Hepatocyte (in vitro differentiated cells): ENCODE results near the gene FN1. TPM values are rescaled to one million over a fixed set of nuclear protein-coding genes. Genes with fewer than 3 reads are reported as not detected.

Experiments
- DNase-seq: peaks from one replicate; pipeline ENCODE4 v3.0.0-alpha.2; 2016; ENCODE audit warnings: low spot score
- H2AFZ ChIP-seq: fragments of 200-600 bp; sonication (generic); 2 replicates; pipeline ENCODE4 v1.6.0; 2016; ENCODE audit warnings: antibody characterized with exemption, mild to moderate bottlenecking
- H3K27ac ChIP-seq: fragments of 200-600 bp; sonication (generic); 2 replicates; pipeline ENCODE4 v1.5.1; 2016; ENCODE audit warnings: mild to moderate bottlenecking
- H3K27me3 ChIP-seq: fragments of 200-600 bp; sonication (generic); 2 replicates; pipeline ENCODE4 v1.6.1; 2016
- H3K36me3 ChIP-seq: fragments of 200-600 bp; sonication (generic); replicated peaks from 2 replicates; pipeline ENCODE4 v1.5.1; 2016; ENCODE audit warnings: low read depth; ENCODE audit not compliant: insufficient read depth
- H3K4me1 ChIP-seq: fragments of 200-600 bp; sonication (generic); 2 replicates; pipeline ENCODE4 v1.5.1; 2016; ENCODE audit warnings: mild to moderate bottlenecking, moderate library complexity; ENCODE audit not compliant: insufficient read depth
- H3K4me2 ChIP-seq: fragments of 200-600 bp; sonication (generic); 2 replicates; pipeline ENCODE4 v1.6.0; 2016
- H3K4me3 ChIP-seq: fragments of 200-600 bp; sonication (generic); 2 replicates; pipeline ENCODE4 v1.5.1; 2016; ENCODE audit warnings: mild to moderate bottlenecking
- H3K79me2 ChIP-seq: fragments of 200-600 bp; sonication (generic); 2 replicates; pipeline ENCODE4 v1.6.0; 2017; ENCODE audit warnings: mild to moderate bottlenecking
- H3K9me2 ChIP-seq: fragments of 200-600 bp; sonication (generic); replicated peaks from 2 replicates; pipeline ENCODE4 v1.6.0; 2017; ENCODE audit warnings: mild to moderate bottlenecking; ENCODE audit not compliant: insufficient read depth
- H3K9me3 ChIP-seq: fragments of 200-600 bp; sonication (generic); 2 replicates; pipeline ENCODE4 v1.5.1; 2016; ENCODE audit warnings: low read depth, mild to moderate bottlenecking
- H4K20me1 ChIP-seq: fragments of 200-600 bp; sonication (generic); 2 replicates; pipeline ENCODE4 v1.6.0; 2016; ENCODE audit warnings: mild to moderate bottlenecking; ENCODE audit not compliant: insufficient read depth, poor library complexity, severe bottlenecking
- EZH2 ChIP-seq: fragments of 200-600 bp; sonication (generic); IDR thresholded peaks from 2 replicates; pipeline ENCODE4 v1.6.1; 2016; ENCODE audit warnings: antibody characterized with exemption, mild to moderate bottlenecking, borderline replicate concordance
- EZH2phosphoT487 ChIP-seq: fragments of 200-600 bp; sonication (generic); IDR thresholded peaks from one replicate; pipeline ENCODE4 v1.6.1; 2018; ENCODE audit warnings: antibody characterized with exemption, mild to moderate bottlenecking, low read depth, moderate library complexity; ENCODE audit not compliant: unreplicated experiment, severe bottlenecking
- WGBS: methylation state at CpG from one replicate; pipeline ENCODE4 v1.1.6; 2016; ENCODE audit warnings: low lambda C conversion rate; ENCODE audit errors: missing lambda C conversion rate; 5-methylcytosine and 5-hydroxymethylcytosine counted together
- polyA plus RNA-seq: library from polyadenylated mRNA; unstranded; fragments of >200 nt; fragmentation: Nextera tagmentation; extraction: Ambion mirVana; gene quantifications from 2 replicates; pipeline ENCODE4 v1.2.1, GENCODE V29; 2016
- total RNA-seq: library from RNA; depleted of rRNA; stranded (reverse); fragments of >200 nt; gene quantifications from 2 replicates; pipeline ENCODE4 v1.2.3, GENCODE V29; 2014
- TF ChIP-seq, protein P1 (sequence below): fragments of 200-600 bp; sonication (generic); IDR thresholded peaks from 2 replicates; pipeline ENCODE4 v1.5.1; 2016; ENCODE audit warnings: antibody characterized with exemption, mild to moderate bottlenecking; ENCODE audit not compliant: poor library complexity

FN1 gene
- total and polyA plus RNA-seq, 2 experiments from 2014 or later, result 1,650 to 3,020 TPM

DNA sequence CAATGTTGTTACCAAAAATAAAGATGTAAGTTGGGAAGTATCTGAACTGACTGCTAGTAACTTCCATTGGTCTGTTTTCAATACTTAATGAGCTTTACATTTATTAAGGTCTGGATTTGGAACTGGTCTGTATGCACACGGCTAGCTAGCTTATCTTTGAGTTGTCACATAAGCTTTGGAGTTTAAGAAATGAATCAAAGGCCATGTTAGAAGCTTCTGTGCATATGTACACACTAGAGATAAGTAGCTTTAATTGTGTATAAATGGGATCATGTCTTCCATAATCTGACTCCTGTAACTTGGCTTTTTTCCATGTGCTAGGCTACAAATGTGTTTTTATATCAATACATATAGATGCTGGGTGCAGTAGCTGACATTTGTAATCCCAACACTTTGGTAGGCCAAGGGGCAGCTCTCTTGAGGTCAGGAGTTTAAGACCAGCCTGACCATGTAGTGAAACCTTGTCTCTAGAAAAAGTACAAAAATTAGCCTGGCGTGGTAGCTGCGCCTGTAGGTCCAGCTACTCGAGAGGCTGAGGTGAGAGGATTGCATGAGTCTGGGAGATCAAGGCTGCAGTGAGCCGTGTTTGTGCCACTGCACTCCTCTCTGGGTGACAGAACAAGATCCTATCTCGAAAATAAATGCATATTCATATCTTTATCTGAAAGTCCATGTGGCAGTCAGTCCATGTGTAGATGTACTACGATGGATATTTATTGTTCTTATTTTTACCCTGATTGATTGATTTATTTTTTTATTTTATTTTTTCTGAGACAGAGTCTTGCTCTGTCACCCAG lies 96.8 kb downstream of the FN1 start:
- no peak overlapping the region for H3K4me2 ChIP-seq

DNA sequence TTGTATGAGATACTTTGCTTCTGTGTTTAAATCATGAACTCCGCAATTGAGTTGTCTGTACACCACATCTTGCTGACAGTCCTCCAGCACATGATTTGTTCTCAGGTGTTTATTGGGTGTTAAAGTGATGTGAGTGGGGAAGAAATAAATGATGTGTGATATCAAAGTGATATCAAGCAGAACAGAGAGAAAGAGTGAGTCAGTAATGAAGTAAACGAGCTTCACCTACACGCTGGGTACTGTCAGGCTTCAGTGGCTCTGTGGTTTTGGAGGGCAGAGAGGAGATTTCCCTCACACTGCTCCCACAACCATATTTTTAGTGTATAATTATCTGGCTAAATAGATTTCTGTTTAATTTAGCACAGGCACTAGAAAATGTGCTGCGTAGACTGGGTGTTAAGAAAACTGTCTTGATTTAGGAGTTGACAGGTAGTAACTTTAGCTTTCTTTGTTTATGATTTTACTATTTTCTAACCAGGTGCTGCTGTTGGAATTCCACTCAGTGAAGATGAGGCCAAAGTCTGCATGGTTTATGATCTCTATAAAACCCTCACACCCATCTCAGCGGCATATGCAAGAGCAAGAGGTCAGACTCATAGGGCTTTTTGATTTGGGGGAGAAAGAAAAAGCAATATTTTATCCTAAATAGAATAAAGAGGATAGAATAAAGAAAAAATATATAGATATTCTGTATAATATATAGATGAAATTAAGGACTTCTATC lies 102.8 kb downstream of the FN1 start:
- Histone ChIP-seq H3K4me2 (peak overlapping the region; percentile 50), H4K20me1 (no peaks in the 10 kb centered on the region), H3K27ac (peak overlapping the region; percentile 47), H3K27me3 (no peaks in the 10 kb centered on the region), H2AFZ (no peak overlapping the region), H3K9me3 (no peaks in the 10 kb centered on the region), H3K4me3 (no peak overlapping the region), H3K4me1 (peaks cover 15% of the 10 kb centered on the region), H3K9me2 (no peaks in the 10 kb centered on the region), H3K36me3 (no peaks in the 10 kb centered on the region), H3K79me2 (peaks cover 8% of the 10 kb centered on the region)
- 72% methylated on average over 5 of the region's 5 CpGs for WGBS
- peak; percentile 28 for DNase-seq
- no peak for TF ChIP-seq EZH2
- TF ChIP-seq, protein P1, sequence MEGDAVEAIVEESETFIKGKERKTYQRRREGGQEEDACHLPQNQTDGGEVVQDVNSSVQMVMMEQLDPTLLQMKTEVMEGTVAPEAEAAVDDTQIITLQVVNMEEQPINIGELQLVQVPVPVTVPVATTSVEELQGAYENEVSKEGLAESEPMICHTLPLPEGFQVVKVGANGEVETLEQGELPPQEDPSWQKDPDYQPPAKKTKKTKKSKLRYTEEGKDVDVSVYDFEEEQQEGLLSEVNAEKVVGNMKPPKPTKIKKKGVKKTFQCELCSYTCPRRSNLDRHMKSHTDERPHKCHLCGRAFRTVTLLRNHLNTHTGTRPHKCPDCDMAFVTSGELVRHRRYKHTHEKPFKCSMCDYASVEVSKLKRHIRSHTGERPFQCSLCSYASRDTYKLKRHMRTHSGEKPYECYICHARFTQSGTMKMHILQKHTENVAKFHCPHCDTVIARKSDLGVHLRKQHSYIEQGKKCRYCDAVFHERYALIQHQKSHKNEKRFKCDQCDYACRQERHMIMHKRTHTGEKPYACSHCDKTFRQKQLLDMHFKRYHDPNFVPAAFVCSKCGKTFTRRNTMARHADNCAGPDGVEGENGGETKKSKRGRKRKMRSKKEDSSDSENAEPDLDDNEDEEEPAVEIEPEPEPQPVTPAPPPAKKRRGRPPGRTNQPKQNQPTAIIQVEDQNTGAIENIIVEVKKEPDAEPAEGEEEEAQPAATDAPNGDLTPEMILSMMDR, result no peak
- TF ChIP-seq EZH2phosphoT487, result no peak

More for the DNA sequence above, 96.8 kb downstream of the FN1 start:
- peaks cover 5% of the 10 kb centered on the region for H3K36me3 ChIP-seq
- no peaks in the 10 kb centered on the region for H3K27me3 ChIP-seq
- no peaks in the 10 kb centered on the region for H3K9me3 ChIP-seq
- TF ChIP-seq EZH2, result no peak
- TF ChIP-seq EZH2phosphoT487, result no peak
- TF ChIP-seq, protein P1, result no peak
- H3K79me2 ChIP-seq, result no peaks in the 10 kb centered on the region
- DNase-seq, result no peak
- H3K9me2 ChIP-seq, result no peaks in the 10 kb centered on the region
- H3K4me3 ChIP-seq, result no peak overlapping the region
- H3K27ac ChIP-seq, result no peak overlapping the region
- WGBS, result 98% methylated on average over 7 of the region's 7 CpGs
- H2AFZ ChIP-seq, result no peak overlapping the region
- peaks cover 5% of the 10 kb centered on the region for H3K4me1 ChIP-seq
- no peaks in the 10 kb centered on the region for H4K20me1 ChIP-seq

DNA sequence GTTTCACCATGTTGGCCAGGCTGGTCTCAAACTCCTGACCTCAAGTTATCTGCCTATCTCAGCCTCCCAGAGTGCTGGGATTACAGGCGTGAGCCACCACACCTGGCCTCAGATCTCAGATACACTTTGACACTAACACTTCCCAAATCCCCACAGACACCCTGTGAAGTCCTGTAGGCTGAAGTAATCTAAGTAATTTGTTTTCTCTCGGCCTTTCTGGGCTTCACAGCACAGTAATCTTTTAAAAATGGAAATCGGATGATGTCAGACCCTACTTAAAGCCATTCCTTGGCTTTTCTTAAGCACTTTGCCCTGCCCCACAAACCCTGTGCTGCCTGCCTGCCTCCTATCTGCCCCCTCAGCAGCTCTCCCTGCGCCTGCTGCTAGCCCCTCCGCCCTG lies 107.8 kb downstream of the FN1 start:
- peak overlapping the region; percentile 13 for H3K27ac ChIP-seq
- no peak overlapping the region for H3K4me3 ChIP-seq
- no peak overlapping the region for H3K4me2 ChIP-seq
- peaks cover 2% of the 10 kb centered on the region for H4K20me1 ChIP-seq
- no peak overlapping the region for H2AFZ ChIP-seq
- TF ChIP-seq, protein P1, result no peak
- TF ChIP-seq EZH2phosphoT487 (no peak), EZH2 (no peak)
- peaks cover 10% of the 10 kb centered on the region for H3K4me1 ChIP-seq
- no peaks in the 10 kb centered on the region for H3K9me2 ChIP-seq
- H3K36me3 ChIP-seq, result no peaks in the 10 kb centered on the region
- H3K9me3 ChIP-seq, result no peaks in the 10 kb centered on the region
- DNase-seq, result no peak
- peaks cover 32% of the 10 kb centered on the region for H3K79me2 ChIP-seq
- 84% methylated on average over 5 of the region's 5 CpGs for WGBS
- no peaks in the 10 kb centered on the region for H3K27me3 ChIP-seq
